SK-N-SH (cell line): ENCODE data around the gene SYNJ2. TPM values are rescaled to one million over a fixed set of nuclear protein-coding genes. Genes with fewer than 3 reads are reported as not detected.

ENCODE experiments used
- CTCF ChIA-PET: fragments of 300-600, 350-600 bp; formaldehyde crosslinking; extraction: SDS; loops from one replicate; lab custom pipeline; 2021; lab: Yijun Ruan, JAX
- POLR2A ChIA-PET: fragments of 350-600 bp; sonication (Branson Sonifier 250); formaldehyde crosslinking; extraction: SDS; loops from one replicate; lab custom pipeline; 2020; ENCODE audit warnings: antibody characterized with exemption, inconsistent platforms; lab: Yijun Ruan, JAX
- DNase-seq: peaks from one replicate; pipeline ENCODE4 v3.0.0; 2012
- H2AFZ ChIP-seq: fragments of 200-600 bp; sonication (generic); 2 replicates; pipeline ENCODE4 v1.8.1; 2016; ENCODE audit warnings: antibody characterized with exemption, mild to moderate bottlenecking, low read depth
- H3F3A ChIP-seq: fragments of 200-600 bp; sonication (generic); replicated peaks from 2 replicates; pipeline ENCODE3; 2016; ENCODE audit warnings: antibody characterized with exemption, mild to moderate bottlenecking; ENCODE audit not compliant: insufficient read depth
- H3K27ac ChIP-seq, 2 experiments: fragments of 200-500 bp in 1 of 2; fragments of 200-600 bp in 1 of 2; sonication (Bioruptor generic) in 1 of 2; sonication (generic), shearing (Covaris generic) in 1 of 2; 2 replicates each; pipeline versions ENCODE4 v1.5.1 to v1.6.1; 2014 to 2016; ENCODE audit warnings: low read depth in 2 of 2, inconsistent platforms in 1 of 2, low read length in 1 of 2, mild to moderate bottlenecking in 1 of 2, mixed read lengths in 1 of 2
- H3K27me3 ChIP-seq: fragments of 200-600 bp; sonication (generic), shearing (Covaris generic); 2 replicates; pipeline ENCODE4 v1.6.1; 2016; ENCODE audit warnings: mixed run types; ENCODE audit not compliant: insufficient read depth
- H3K36me3 ChIP-seq, 2 experiments: fragments of 200-500 bp in 1 of 2; fragments of 200-600 bp in 1 of 2; sonication (Bioruptor generic) in 1 of 2; sonication (generic) in 1 of 2; replicated peaks in 1 of 2; 2 replicates each; pipeline versions ENCODE3 to v1.5.1; 2014 to 2016; ENCODE audit warnings: low read length in 1 of 2, mild to moderate bottlenecking in 1 of 2; ENCODE audit not compliant: insufficient read depth in 2 of 2, control insufficient read depth in 1 of 2
- H3K4me1 ChIP-seq, 2 experiments: fragments of 200-500 bp in 1 of 2; fragments of 200-600 bp in 1 of 2; sonication (Bioruptor generic) in 1 of 2; sonication (generic), shearing (Covaris generic) in 1 of 2; 2 replicates each; pipeline versions ENCODE4 v1.5.1 to v1.6.1; 2014 to 2016; ENCODE audit warnings: low read depth in 1 of 2, low read length in 1 of 2, mixed run types in 1 of 2; ENCODE audit not compliant: insufficient read depth in 2 of 2, control insufficient read depth in 1 of 2
- H3K4me2 ChIP-seq: fragments of 200-600 bp; sonication (generic), shearing (Covaris generic); 2 replicates; pipeline ENCODE4 v1.6.1; 2017; ENCODE audit warnings: mixed run types
- H3K4me3 ChIP-seq, 2 experiments: fragments of 200-500 bp in 1 of 2; fragments of 200-600 bp in 1 of 2; sonication (Bioruptor generic) in 1 of 2; sonication (generic), shearing (Covaris generic) in 1 of 2; 2 replicates each; pipeline versions ENCODE4 v1.5.1 to v1.8.1; 2014 to 2016; ENCODE audit warnings: low read depth in 2 of 2, inconsistent platforms in 1 of 2, low read length in 1 of 2, mild to moderate bottlenecking in 1 of 2, mixed read lengths in 1 of 2, moderate library complexity in 1 of 2
- H3K79me2 ChIP-seq: fragments of 200-600 bp; sonication (generic); 2 replicates; pipeline ENCODE4 v1.8.1; 2017; ENCODE audit warnings: mild to moderate bottlenecking; ENCODE audit not compliant: insufficient read depth
- H3K9ac ChIP-seq: fragments of 200-600 bp; sonication (generic); 2 replicates; pipeline ENCODE4 v1.6.1; 2017; ENCODE audit warnings: mixed run types
- H3K9me2 ChIP-seq: fragments of 200-600 bp; sonication (generic); 2 replicates; pipeline ENCODE4 v1.6.1; 2017; ENCODE audit warnings: mixed run types
- H3K9me3 ChIP-seq: fragments of 200-600 bp; sonication (generic); 2 replicates; pipeline ENCODE4 v1.6.1; 2017; ENCODE audit warnings: mixed run types, mild to moderate bottlenecking, moderate library complexity
- H4K20me1 ChIP-seq: fragments of 200-600 bp; sonication (generic); 2 replicates; pipeline ENCODE4 v1.6.1; 2017; ENCODE audit warnings: mild to moderate bottlenecking, mixed run types; ENCODE audit not compliant: insufficient read depth
- CHD2 ChIP-seq: fragments of 150-350 bp; IDR thresholded peaks from 2 replicates; pipeline ENCODE4 v1.6.1; 2018; ENCODE audit warnings: low read length; ENCODE audit not compliant: partially characterized antibody
- ELF1 ChIP-seq: IDR thresholded peaks from 2 replicates; pipeline ENCODE4 v1.4.0; 2012
- EP300 ChIP-seq, 2 experiments: IDR thresholded peaks; 2 replicates each; pipeline versions ENCODE4 v1.4.0 to v1.6.1; 2012; ENCODE audit warnings: borderline replicate concordance in 1 of 2, low read depth in 1 of 2, low read length in 1 of 2
- FOSL2 ChIP-seq: IDR thresholded peaks from 2 replicates; pipeline ENCODE4 v1.4.0; 2012; ENCODE audit warnings: low read depth, mild to moderate bottlenecking, moderate library complexity, borderline replicate concordance
- FOXJ3 ChIP-seq: sonication (generic); formaldehyde crosslinking; IDR thresholded peaks from 2 replicates; pipeline ENCODE4 v1.5.1; 2020; ENCODE audit warnings: mild to moderate bottlenecking, missing genetic modification reagents
- GABPA ChIP-seq: IDR thresholded peaks from 2 replicates; pipeline ENCODE4 v1.4.0; 2012; ENCODE audit warnings: low read depth, mild to moderate bottlenecking
- MAX ChIP-seq: IDR thresholded peaks from 2 replicates; pipeline ENCODE4 v1.4.0; 2012; ENCODE audit warnings: low read depth
- NFIC ChIP-seq: IDR thresholded peaks from 2 replicates; pipeline ENCODE4 v1.4.0; 2012; ENCODE audit warnings: borderline replicate concordance
- PBX3 ChIP-seq: IDR thresholded peaks from 2 replicates; pipeline ENCODE4; 2012
- POLR2AphosphoS5 ChIP-seq: IDR thresholded peaks from 2 replicates; pipeline ENCODE4 v1.6.1; 2012; ENCODE audit warnings: low read depth, low read length
- RAD21 ChIP-seq: IDR thresholded peaks from 2 replicates; pipeline ENCODE4 v1.6.1; 2012; ENCODE audit warnings: mild to moderate bottlenecking, low read length
- RCOR1 ChIP-seq: fragments of 150-350 bp; IDR thresholded peaks from 2 replicates; pipeline ENCODE4 v1.6.1; 2017; ENCODE audit warnings: antibody characterized with exemption, low read length
- REST ChIP-seq: IDR thresholded peaks from 2 replicates; pipeline ENCODE4 v1.6.1; 2012; ENCODE audit warnings: mild to moderate bottlenecking, low read depth, low read length, moderate library complexity
- RFX5 ChIP-seq: IDR thresholded peaks from 2 replicates; pipeline ENCODE4 v1.6.1; 2012; ENCODE audit warnings: mild to moderate bottlenecking, improper control_type of control experiment, low read length
- SIN3A ChIP-seq: IDR thresholded peaks from 2 replicates; pipeline ENCODE4 v1.6.1; 2012; ENCODE audit warnings: low read depth, mild to moderate bottlenecking, low read length, moderate library complexity, borderline replicate concordance
- SMC3 ChIP-seq: IDR thresholded peaks from 2 replicates; pipeline ENCODE4 v1.6.1; 2012; ENCODE audit warnings: low read depth, low read length, improper control_type of control experiment
- TAF1 ChIP-seq: IDR thresholded peaks from 2 replicates; pipeline ENCODE4 v1.6.1; 2012; ENCODE audit warnings: low read depth, mild to moderate bottlenecking, low read length, moderate library complexity, borderline replicate concordance
- TCF12 ChIP-seq: IDR thresholded peaks from 2 replicates; pipeline ENCODE4 v1.4.0; 2012
- TEAD4 ChIP-seq: IDR thresholded peaks from 2 replicates; pipeline ENCODE4 v1.4.0; 2012; ENCODE audit warnings: mild to moderate bottlenecking, borderline replicate concordance; ENCODE audit not compliant: insufficient read depth
- YY1 ChIP-seq: IDR thresholded peaks from 2 replicates; pipeline ENCODE4 v1.4.0; 2012; ENCODE audit warnings: low read depth, mild to moderate bottlenecking
- WGBS: methylation state at CpG from one replicate; pipeline ENCODE4 v1.1.6; 2017; ENCODE audit warnings: low lambda C conversion rate; 5-methylcytosine and 5-hydroxymethylcytosine counted together
- polyA plus RNA-seq, 3 experiments: library from polyadenylated mRNA; depleted of rRNA; stranded (reverse); fragments of >200 nt; gene quantifications; 2 replicates each; pipeline ENCODE4 v1.2.3, GENCODE V29; 2012
- TF ChIP-seq, protein P1 (sequence below): fragments of 150-350 bp; IDR thresholded peaks from 2 replicates; pipeline ENCODE4 v1.6.1; 2017; ENCODE audit warnings: antibody characterized with exemption, low read length, low read depth, borderline replicate concordance
- TF ChIP-seq, protein P2 (sequence below): IDR thresholded peaks from 2 replicates; pipeline ENCODE4 v1.4.0; 2012; ENCODE audit warnings: low read depth, borderline replicate concordance

SYNJ2 gene
- polyA plus RNA-seq, 1 of the 3 experiments (the other 2 are of a cell fraction), result 40.0 TPM

- DNase-seq, result no peak
- Histone ChIP-seq H3K4me1 (peaks cover 3 to 20% of the 10 kb centered on the region in 2 experiments; a peak in 3 of 4 replicates), H3K36me3 (no peaks in the 10 kb centered on the region), H3K4me2 (no peak overlapping the region), H3K79me2 (no peaks in the 10 kb centered on the region), H3K9me3 (no peaks in the 10 kb centered on the region), H3K9ac (no peak overlapping the region), H4K20me1 (no peaks in the 10 kb centered on the region), H3K9me2 (no peaks in the 10 kb centered on the region), H3F3A (peaks cover 25% of the 10 kb centered on the region), H2AFZ (no peak overlapping the region), H3K27me3 (no peaks in the 10 kb centered on the region), H3K4me3 (no peak overlapping the region), H3K27ac (no peak overlapping the region)
- WGBS, result 92% methylated on average over 6 of the region's 8 CpGs
- CTCF ChIA-PET, result no interaction called here
- POLR2A ChIA-PET, result no interaction called here
- TF ChIP-seq SMC3, result no peak
- TF ChIP-seq MAX, result no peak
- TF ChIP-seq EP300 (IDR thresholded peaks at IDR 0.05; ENCODE audit: borderline replicate concordance in 1 of 2, low read depth in 1 of 2, low read length in 1 of 2), result no peak
- TF ChIP-seq SIN3A, result no peak
- TF ChIP-seq PBX3, result no peak
- no peak for TF ChIP-seq CHD2
- TF ChIP-seq GABPA, result no peak
- no peak for TF ChIP-seq RFX5
- no peak for TF ChIP-seq FOSL2
- TF ChIP-seq YY1, result no peak
- no peak for TF ChIP-seq NFIC
- TF ChIP-seq FOXJ3 (CRISPR knock-in tag), result no peak
- no peak for TF ChIP-seq TAF1
- no peak for TF ChIP-seq POLR2AphosphoS5
- no peak for TF ChIP-seq TCF12
- no peak for TF ChIP-seq TEAD4
- no peak for TF ChIP-seq RAD21
- TF ChIP-seq, protein P1, sequence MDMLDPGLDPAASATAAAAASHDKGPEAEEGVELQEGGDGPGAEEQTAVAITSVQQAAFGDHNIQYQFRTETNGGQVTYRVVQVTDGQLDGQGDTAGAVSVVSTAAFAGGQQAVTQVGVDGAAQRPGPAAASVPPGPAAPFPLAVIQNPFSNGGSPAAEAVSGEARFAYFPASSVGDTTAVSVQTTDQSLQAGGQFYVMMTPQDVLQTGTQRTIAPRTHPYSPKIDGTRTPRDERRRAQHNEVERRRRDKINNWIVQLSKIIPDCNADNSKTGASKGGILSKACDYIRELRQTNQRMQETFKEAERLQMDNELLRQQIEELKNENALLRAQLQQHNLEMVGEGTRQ, result no peak
Observed at GRCh38 chr6:157966589-157966977, 15.1 kb upstream of the SYNJ2 start.

DNA sequence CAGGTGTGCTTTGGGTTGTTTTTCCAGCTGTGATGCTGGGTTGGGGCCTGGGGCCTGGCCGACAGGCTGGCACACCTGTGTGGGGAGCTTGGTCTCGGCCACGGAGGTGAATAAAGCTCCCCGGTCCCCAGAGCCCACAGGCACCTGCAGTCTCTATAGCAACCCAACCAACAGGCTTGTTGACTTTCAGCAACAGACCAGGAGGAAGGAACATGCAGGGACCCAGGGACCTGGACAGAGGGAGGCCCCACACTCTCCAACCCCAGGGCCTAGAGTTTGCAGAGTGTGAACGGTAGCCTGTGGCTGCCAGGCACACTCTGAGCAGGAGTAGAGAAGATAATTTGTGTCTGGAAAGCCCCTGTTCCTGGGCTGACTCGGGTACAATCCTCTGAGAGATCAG is 14.6 kb upstream of the SYNJ2 start:
- H3K4me1 ChIP-seq, result peaks cover 3 to 15% of the 10 kb centered on the region in 2 experiments; a peak in 3 of 4 replicates
- H4K20me1 ChIP-seq, result no peaks in the 10 kb centered on the region
- 57% methylated on average over 2 of the region's 6 CpGs for WGBS
- CTCF ChIA-PET, result interaction anchor here (1.1 kb wide), 1 partner anchor 12 kb away, joined by 4 read pairs; no protein-coding TSS in a partner anchor
- no peak overlapping the region for H2AFZ ChIP-seq
- no peaks in the 10 kb centered on the region for H3K9me2 ChIP-seq
- H3K9ac ChIP-seq, result no peak overlapping the region
- H3K4me2 ChIP-seq, result no peak overlapping the region
- DNase-seq, result no peak
- H3K36me3 ChIP-seq, result no peaks in the 10 kb centered on the region
- no peaks in the 10 kb centered on the region for H3K79me2 ChIP-seq
- no peaks in the 10 kb centered on the region for H3K9me3 ChIP-seq
- no peaks in the 10 kb centered on the region for H3K27me3 ChIP-seq
- no peak overlapping the region for H3K27ac ChIP-seq
- H3K4me3 ChIP-seq, result no peak overlapping the region
- H3F3A ChIP-seq, result peaks cover 21% of the 10 kb centered on the region
- POLR2A ChIA-PET, result no interaction called here
- TF ChIP-seq ELF1 (no peak), RAD21 (no peak), REST (no peak), MAX (no peak), SMC3 (no peak), FOXJ3 (CRISPR knock-in tag) (no peak), RCOR1 (no peak)
- TF ChIP-seq, protein P2, sequence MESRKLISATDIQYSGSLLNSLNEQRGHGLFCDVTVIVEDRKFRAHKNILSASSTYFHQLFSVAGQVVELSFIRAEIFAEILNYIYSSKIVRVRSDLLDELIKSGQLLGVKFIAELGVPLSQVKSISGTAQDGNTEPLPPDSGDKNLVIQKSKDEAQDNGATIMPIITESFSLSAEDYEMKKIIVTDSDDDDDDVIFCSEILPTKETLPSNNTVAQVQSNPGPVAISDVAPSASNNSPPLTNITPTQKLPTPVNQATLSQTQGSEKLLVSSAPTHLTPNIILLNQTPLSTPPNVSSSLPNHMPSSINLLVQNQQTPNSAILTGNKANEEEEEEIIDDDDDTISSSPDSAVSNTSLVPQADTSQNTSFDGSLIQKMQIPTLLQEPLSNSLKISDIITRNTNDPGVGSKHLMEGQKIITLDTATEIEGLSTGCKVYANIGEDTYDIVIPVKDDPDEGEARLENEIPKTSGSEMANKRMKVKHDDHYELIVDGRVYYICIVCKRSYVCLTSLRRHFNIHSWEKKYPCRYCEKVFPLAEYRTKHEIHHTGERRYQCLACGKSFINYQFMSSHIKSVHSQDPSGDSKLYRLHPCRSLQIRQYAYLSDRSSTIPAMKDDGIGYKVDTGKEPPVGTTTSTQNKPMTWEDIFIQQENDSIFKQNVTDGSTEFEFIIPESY, result no peak
